Transverse colon (tissue), 3 donors: ENCODE measurements around the gene PMIS2.

Experiments used
- CTCF ChIP-seq, 5 experiments: fragments of 200-600 bp in 3 of 5; fragments of 450-650 bp in 2 of 5; sonication (generic) in 3 of 5; IDR thresholded peaks; 1 replicate in 2 of 5; 2 replicates in 3 of 5; pipeline ENCODE4 v1.5.1; 2016 to 2017; ENCODE audit warnings: antibody characterized with exemption in 5 of 5, inconsistent platforms in 3 of 5, mild to moderate bottlenecking in 2 of 5, moderate library complexity in 1 of 5
- EP300 ChIP-seq: sonication (generic); formaldehyde crosslinking; IDR thresholded peaks from one replicate; pipeline ENCODE4 v1.6.1; 2017; ENCODE audit warnings: antibody characterized with exemption, low read depth
- POLR2A ChIP-seq: fragments of 450-650 bp; IDR thresholded peaks from one replicate; pipeline ENCODE4 v1.6.1; 2016; ENCODE audit warnings: antibody characterized with exemption, mild to moderate bottlenecking, moderate library complexity

GRCh38 chr19:35555301-35556005, 30.5 kb upstream of the PMIS2 start:
- TF ChIP-seq CTCF (IDR thresholded peaks at IDR 0.05), result no peak
- no peak for TF ChIP-seq POLR2A
- no peak for TF ChIP-seq EP300
